HEK293 (cell line): ENCODE measurements around the gene CRTC3.

Experiments
- CTCF ChIA-PET: fragments of 350-600 bp; formaldehyde crosslinking; extraction: SDS; loops from one replicate; lab custom pipeline; 2021; ENCODE audit warnings: antibody characterized with exemption; lab: Yijun Ruan, JAX
- POLR2A ChIA-PET: fragments of 300-600 bp; formaldehyde crosslinking; extraction: SDS; loops from one replicate; lab custom pipeline; 2020; ENCODE audit warnings: antibody characterized with exemption, inconsistent platforms; lab: Yijun Ruan, JAX
- H3K27ac ChIP-seq: fragments of 200-500 bp; sonication (Bioruptor generic); 2 replicates; pipeline ENCODE4 v1.5.1; 2014; ENCODE audit warnings: low read depth, low read length, control low read depth, inconsistent platforms; ENCODE audit errors: extremely low read depth
- H3K36me3 ChIP-seq, 2 experiments: fragments of 200-500 bp in 1 of 2; sonication (Bioruptor generic) in 1 of 2; 1 replicate in 1 of 2; 2 replicates in 1 of 2; pipeline ENCODE4 v1.5.1; 2014 to 2017; ENCODE audit warnings: inconsistent platforms in 2 of 2, low read length in 2 of 2; ENCODE audit not compliant: control insufficient read depth in 2 of 2, insufficient read depth in 1 of 2
- H3K4me1 ChIP-seq: fragments of 200-500 bp; sonication (Bioruptor generic); 2 replicates; pipeline ENCODE4 v1.5.1; 2014; ENCODE audit warnings: mild to moderate bottlenecking, low read length, inconsistent platforms; ENCODE audit not compliant: control insufficient read depth, insufficient read depth
- H3K4me3 ChIP-seq: 2 replicates; pipeline ENCODE4 v1.5.1; 2011; ENCODE audit warnings: low read depth, mild to moderate bottlenecking, control low read depth, low read length, moderate library complexity
- H3K9me3 ChIP-seq: fragments of 200-500 bp; sonication (Bioruptor generic); 2 replicates; pipeline ENCODE4 v1.5.1; 2014; ENCODE audit warnings: low read depth, low read length, inconsistent platforms; ENCODE audit not compliant: control insufficient read depth, insufficient read depth
- HOXC10 ChIP-seq: sonication (generic); formaldehyde crosslinking; IDR thresholded peaks from 2 replicates; pipeline ENCODE4 v1.8.1; 2023; ENCODE audit warnings: mild to moderate bottlenecking, missing genetic modification reagents
- OSR2 ChIP-seq: fragments of 450-650 bp; formaldehyde crosslinking; IDR thresholded peaks from 2 replicates; pipeline ENCODE4 v1.5.1; 2016; ENCODE audit warnings: missing biosample characterization, missing genetic modification characterization
- SCRT1 ChIP-seq: fragments of 450-650 bp; formaldehyde crosslinking; IDR thresholded peaks from 2 replicates; pipeline ENCODE4 v1.5.1; 2016; ENCODE audit warnings: missing biosample characterization, missing genetic modification characterization, borderline replicate concordance
- SCRT2 ChIP-seq: fragments of 450-650 bp; formaldehyde crosslinking; IDR thresholded peaks from 2 replicates; pipeline ENCODE4 v1.5.1; 2016; ENCODE audit warnings: missing biosample characterization, missing genetic modification characterization
- ZFP37 ChIP-seq: fragments of 450-650 bp; formaldehyde crosslinking; IDR thresholded peaks from 2 replicates; pipeline ENCODE4 v1.5.1; 2016; ENCODE audit warnings: missing biosample characterization, missing genetic modification characterization
- ZFP41 ChIP-seq: fragments of 450-650 bp; formaldehyde crosslinking; IDR thresholded peaks from 2 replicates; pipeline ENCODE4 v1.5.1; 2016; ENCODE audit warnings: missing biosample characterization, missing genetic modification characterization, borderline replicate concordance
- ZNF221 ChIP-seq: fragments of 450-650 bp; formaldehyde crosslinking; IDR thresholded peaks from 2 replicates; pipeline ENCODE4 v1.5.1; 2017; ENCODE audit warnings: missing biosample characterization, missing genetic modification characterization, borderline replicate concordance
- ZNF280D ChIP-seq: fragments of 450-650 bp; formaldehyde crosslinking; IDR thresholded peaks from 2 replicates; pipeline ENCODE4 v1.5.1; 2016; ENCODE audit warnings: missing biosample characterization, missing genetic modification characterization
- ZNF391 ChIP-seq: fragments of 450-650 bp; formaldehyde crosslinking; IDR thresholded peaks from 2 replicates; pipeline ENCODE4 v1.5.1; 2016; ENCODE audit warnings: low read depth, missing biosample characterization, missing genetic modification characterization, borderline replicate concordance
- ZNF645 ChIP-seq: fragments of 450-650 bp; formaldehyde crosslinking; IDR thresholded peaks from 2 replicates; pipeline ENCODE4; 2016; ENCODE audit warnings: missing biosample characterization, missing genetic modification characterization
- ZNF701 ChIP-seq: fragments of 450-650 bp; formaldehyde crosslinking; IDR thresholded peaks from 2 replicates; pipeline ENCODE4 v1.5.1; 2016; ENCODE audit warnings: missing biosample characterization, missing genetic modification characterization
- ZNF776 ChIP-seq: fragments of 450-650 bp; formaldehyde crosslinking; IDR thresholded peaks from 2 replicates; pipeline ENCODE4 v1.5.0; 2017; ENCODE audit warnings: missing biosample characterization, missing genetic modification characterization, borderline replicate concordance
- TF ChIP-seq, protein P1 (sequence below): fragments of 450-650 bp; formaldehyde crosslinking; IDR thresholded peaks from 2 replicates; pipeline ENCODE4 v1.5.1; 2016; ENCODE audit warnings: missing biosample characterization, missing genetic modification characterization
- TF ChIP-seq, protein P2 (sequence below): fragments of 450-650 bp; formaldehyde crosslinking; IDR thresholded peaks from 2 replicates; pipeline ENCODE4 v1.5.1; 2016; ENCODE audit warnings: missing biosample characterization, missing genetic modification characterization

Gene CRTC3

GRCh38 chr15:90641581-90642463 lies 112.1 kb downstream of the CRTC3 start:
- no peaks in the 10 kb centered on the region for H3K4me1 ChIP-seq
- no peak overlapping the region for H3K27ac ChIP-seq
- CTCF ChIA-PET = interaction anchor here (0.6 to 2.9 kb wide), 3 partner anchors 24 to 1083 kb away, joined by 3 to 12 read pairs (median 6); no protein-coding TSS in a partner anchor
- H3K36me3 ChIP-seq = peaks cover 17 to 49% of the 10 kb centered on the region in 2 experiments
- POLR2A ChIA-PET = interaction anchor here (0.7 to 1.2 kb wide), 3 partner anchors 15 to 1174 kb away, joined by 3 to 4 read pairs (median 3); no protein-coding TSS in a partner anchor
- TF ChIP-seq ZNF776 (no peak), ZNF391 (tag by site-specific recombination) (no peak), OSR2 (tag by site-specific recombination) (no peak), ZNF280D (tag by site-specific recombination) (no peak), ZNF221 (tag by site-specific recombination) (no peak), ZNF645 (no peak), ZNF701 (tag by site-specific recombination) (no peak), ZFP37 (tag by site-specific recombination) (no peak), ZFP41 (tag by site-specific recombination) (no peak)
- TF ChIP-seq, protein P1, sequence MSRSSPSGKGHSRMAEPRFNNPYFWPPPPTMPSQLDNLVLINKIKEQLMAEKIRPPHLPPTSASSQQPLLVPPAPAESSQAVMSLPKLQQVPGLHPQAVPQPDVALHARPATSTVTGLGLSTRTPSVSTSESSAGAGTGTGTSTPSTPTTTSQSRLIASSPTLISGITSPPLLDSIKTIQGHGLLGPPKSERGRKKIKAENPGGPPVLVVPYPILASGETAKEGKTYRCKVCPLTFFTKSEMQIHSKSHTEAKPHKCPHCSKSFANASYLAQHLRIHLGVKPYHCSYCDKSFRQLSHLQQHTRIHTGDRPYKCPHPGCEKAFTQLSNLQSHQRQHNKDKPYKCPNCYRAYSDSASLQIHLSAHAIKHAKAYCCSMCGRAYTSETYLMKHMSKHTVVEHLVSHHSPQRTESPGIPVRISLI (tag by site-specific recombination) = no peak
- TF ChIP-seq, protein P2, sequence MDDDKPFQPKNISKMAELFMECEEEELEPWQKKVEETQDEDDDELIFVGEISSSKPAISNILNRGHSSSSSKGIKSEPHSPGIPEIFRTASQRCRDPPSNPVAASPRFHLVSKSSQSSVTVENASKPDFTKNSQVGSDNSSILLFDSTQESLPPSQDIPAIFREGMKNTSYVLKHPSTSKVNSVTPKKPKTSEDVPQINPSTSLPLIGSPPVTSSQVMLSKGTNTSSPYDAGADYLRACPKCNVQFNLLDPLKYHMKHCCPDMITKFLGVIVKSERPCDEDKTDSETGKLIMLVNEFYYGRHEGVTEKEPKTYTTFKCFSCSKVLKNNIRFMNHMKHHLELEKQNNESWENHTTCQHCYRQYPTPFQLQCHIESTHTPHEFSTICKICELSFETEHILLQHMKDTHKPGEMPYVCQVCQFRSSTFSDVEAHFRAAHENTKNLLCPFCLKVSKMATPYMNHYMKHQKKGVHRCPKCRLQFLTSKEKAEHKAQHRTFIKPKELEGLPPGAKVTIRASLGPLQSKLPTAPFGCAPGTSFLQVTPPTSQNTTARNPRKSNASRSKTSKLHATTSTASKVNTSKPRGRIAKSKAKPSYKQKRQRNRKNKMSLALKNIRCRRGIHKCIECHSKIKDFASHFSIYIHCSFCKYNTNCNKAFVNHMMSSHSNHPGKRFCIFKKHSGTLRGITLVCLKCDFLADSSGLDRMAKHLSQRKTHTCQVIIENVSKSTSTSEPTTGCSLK (tag by site-specific recombination) = no peak
- H3K4me3 ChIP-seq = no peak overlapping the region
- no peaks in the 10 kb centered on the region for H3K9me3 ChIP-seq

DNA sequence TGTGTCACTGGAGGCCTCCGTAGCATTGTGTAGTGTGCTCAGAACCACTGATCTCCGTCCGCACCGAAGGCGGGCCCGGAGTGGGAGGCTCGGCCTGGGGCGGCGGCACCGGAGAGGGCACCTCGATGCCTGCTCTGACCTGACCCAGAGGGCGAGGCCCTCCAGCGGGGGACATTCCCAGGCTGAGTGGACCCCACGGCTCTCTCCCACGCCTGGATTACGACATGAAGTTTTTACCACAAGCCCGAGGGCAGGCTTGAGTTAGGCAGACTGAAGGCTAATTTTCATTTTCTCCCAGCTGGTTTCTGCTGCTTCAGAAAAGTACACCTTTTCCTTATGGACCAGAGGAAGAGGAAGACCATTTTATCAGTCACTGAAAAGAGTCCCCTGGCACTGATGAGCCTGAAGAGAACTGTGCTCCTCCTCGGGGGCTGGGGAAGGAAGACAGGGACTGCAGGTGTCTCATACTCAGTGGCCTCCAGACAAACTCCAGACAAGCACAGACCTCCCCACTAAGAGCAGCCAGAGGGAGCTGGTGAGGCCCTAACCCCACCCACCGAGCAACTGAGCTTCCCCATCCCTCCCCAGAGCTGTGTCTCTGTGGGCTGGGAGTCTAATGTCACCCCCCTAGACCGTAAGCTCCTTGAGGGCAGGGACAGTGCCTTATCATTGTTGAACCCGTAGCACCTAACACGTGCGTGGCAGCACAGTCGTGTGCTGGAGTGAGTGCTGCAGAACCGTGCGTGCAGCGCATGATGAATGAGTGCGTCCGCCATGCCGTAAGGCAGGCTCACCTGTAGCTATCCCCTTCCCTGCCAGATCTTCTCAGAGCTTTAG lies 113.0 kb downstream of the CRTC3 start:
- Histone ChIP-seq H3K36me3 (peaks cover 17 to 48% of the 10 kb centered on the region in 2 experiments), H3K4me3 (no peak overlapping the region), H3K27ac (no peak overlapping the region), H3K4me1 (no peaks in the 10 kb centered on the region), H3K9me3 (no peaks in the 10 kb centered on the region)
- TF ChIP-seq SCRT1 (tag by site-specific recombination) (peak; percentile 53; the same call in 1 of the 2 replicates), HOXC10 (CRISPR knock-in tag) (no peak), SCRT2 (tag by site-specific recombination) (peak; percentile 54; the same call in 1 of the 2 replicates)
- POLR2A ChIA-PET = interaction anchor here (1.0 to 1.2 kb wide), 2 partner anchors 16 to 19 kb away, joined by 3 read pairs; no protein-coding TSS in a partner anchor
- CTCF ChIA-PET = interaction anchor here (0.6 to 2.9 kb wide), 3 partner anchors 243 to 1082 kb away, joined by 3 to 12 read pairs (median 3); no protein-coding TSS in a partner anchor
